ENCODE measurements around the gene P2RY13.

- no peak for TF ChIP-seq CTCF (IDR thresholded peaks at IDR 0.05 in 2 of 3, conservative IDR thresholded peaks at IDR 0.05 in 1 of 3; ENCODE audit: control insufficient read depth in 2 of 3, extremely low read depth in 1 of 3, insufficient read depth in 1 of 3, low read depth in 3 of 3, low read length in 3 of 3)
- no peak for TF ChIP-seq ZNF274 (IDR thresholded peaks at IDR 0.05; ENCODE audit: insufficient read depth, insufficient read length)
- no peak for TF ChIP-seq JUND (IDR thresholded peaks at IDR 0.05; ENCODE audit: low read depth, low read length)
Measured at GRCh38 chr3:151289445-151289844, 39.9 kb downstream of the P2RY13 start.
